ENCODE measurements around the gene MAPKAP1. TPM values are rescaled to one million over a fixed set of nuclear protein-coding genes. Genes with fewer than 3 reads are reported as not detected.

MAPKAP1 gene
- polyA plus RNA-seq, 1 donor from 2014 or later = 57.5 TPM

- TF ChIP-seq SMC3 (conservative IDR thresholded peaks at IDR 0.05; ENCODE audit: poor library complexity) = no peak
- no peak for TF ChIP-seq RAD21 (conservative IDR thresholded peaks at IDR 0.05)
- TF ChIP-seq, protein P1, sequence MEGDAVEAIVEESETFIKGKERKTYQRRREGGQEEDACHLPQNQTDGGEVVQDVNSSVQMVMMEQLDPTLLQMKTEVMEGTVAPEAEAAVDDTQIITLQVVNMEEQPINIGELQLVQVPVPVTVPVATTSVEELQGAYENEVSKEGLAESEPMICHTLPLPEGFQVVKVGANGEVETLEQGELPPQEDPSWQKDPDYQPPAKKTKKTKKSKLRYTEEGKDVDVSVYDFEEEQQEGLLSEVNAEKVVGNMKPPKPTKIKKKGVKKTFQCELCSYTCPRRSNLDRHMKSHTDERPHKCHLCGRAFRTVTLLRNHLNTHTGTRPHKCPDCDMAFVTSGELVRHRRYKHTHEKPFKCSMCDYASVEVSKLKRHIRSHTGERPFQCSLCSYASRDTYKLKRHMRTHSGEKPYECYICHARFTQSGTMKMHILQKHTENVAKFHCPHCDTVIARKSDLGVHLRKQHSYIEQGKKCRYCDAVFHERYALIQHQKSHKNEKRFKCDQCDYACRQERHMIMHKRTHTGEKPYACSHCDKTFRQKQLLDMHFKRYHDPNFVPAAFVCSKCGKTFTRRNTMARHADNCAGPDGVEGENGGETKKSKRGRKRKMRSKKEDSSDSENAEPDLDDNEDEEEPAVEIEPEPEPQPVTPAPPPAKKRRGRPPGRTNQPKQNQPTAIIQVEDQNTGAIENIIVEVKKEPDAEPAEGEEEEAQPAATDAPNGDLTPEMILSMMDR (IDR thresholded peaks at IDR 0.05; ENCODE audit: poor library complexity, severe bottlenecking) = no peak
- TF ChIP-seq POLR2AphosphoS5 (IDR thresholded peaks at IDR 0.05) = no peak
- no peak for TF ChIP-seq EP300 (conservative IDR thresholded peaks at IDR 0.05; ENCODE audit: poor library complexity, severe bottlenecking)
- no peak for TF ChIP-seq EZH2 (IDR thresholded peaks at IDR 0.05; ENCODE audit: borderline replicate concordance, insufficient read depth, low read length, poor library complexity, severe bottlenecking)
- H3K9ac ChIP-seq (ENCODE audit: low read length) = no peak overlapping the region
- H3K4me2 ChIP-seq (ENCODE audit: low read length) = no peak overlapping the region
- no peaks in the 10 kb centered on the region for H3K9me2 ChIP-seq (ENCODE audit: insufficient read depth, low read length)
- H3K27ac ChIP-seq (ENCODE audit: low read length) = no peak overlapping the region
- no peaks in the 10 kb centered on the region for H3K79me2 ChIP-seq (replicated peaks; ENCODE audit: insufficient read depth, low read length)
- no peaks in the 10 kb centered on the region for H3K9me3 ChIP-seq (ENCODE audit: low read length)
- no peaks in the 10 kb centered on the region for H4K20me1 ChIP-seq (ENCODE audit: insufficient read depth)
- no peak overlapping the region for H2AFZ ChIP-seq (ENCODE audit: low read depth, low read length)
- no peaks in the 10 kb centered on the region for H3K36me3 ChIP-seq (ENCODE audit: insufficient read depth, low read length)
- H3K27me3 ChIP-seq (ENCODE audit: insufficient read depth, low read depth, low read length) = no peaks in the 10 kb centered on the region
- no peaks in the 10 kb centered on the region for H3F3A ChIP-seq (ENCODE audit: insufficient read depth, low read length, poor library complexity, severe bottlenecking)
- no peak overlapping the region for H3K4me3 ChIP-seq (ENCODE audit: low read length)
These were observed 274.2 kb downstream of the MAPKAP1 start for GRCh38 chr9:125432715-125433385.

DNA sequence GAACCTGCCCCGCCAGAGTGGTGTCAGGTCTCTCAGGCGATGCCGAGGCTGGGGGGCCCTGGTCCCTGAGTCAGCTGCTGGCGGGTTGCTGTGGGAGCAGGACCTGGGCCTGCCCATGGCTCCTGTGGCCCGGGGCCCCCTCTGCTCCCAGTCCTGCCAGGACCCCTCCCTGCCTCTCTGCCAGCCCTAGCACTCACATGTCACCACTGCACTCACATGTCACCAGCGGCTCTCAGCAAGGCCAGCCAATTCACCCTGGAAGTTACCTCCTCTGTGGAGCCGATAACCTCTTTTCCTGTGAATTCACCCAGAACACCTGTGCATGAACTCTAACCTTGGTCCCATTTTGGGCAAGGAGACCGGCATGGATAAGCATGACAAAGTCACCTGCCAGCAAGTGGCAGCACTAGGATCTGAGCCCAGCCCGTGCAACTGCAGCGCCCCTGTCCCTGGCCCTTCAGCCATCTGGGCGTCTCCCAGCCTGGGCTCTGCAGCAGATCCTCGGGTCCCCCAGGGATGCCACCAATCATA lies 275.2 kb downstream of the MAPKAP1 start:
- H3K27ac ChIP-seq (ENCODE audit: low read length) = no peak overlapping the region
- H3K36me3 ChIP-seq (ENCODE audit: insufficient read depth, low read length) = no peaks in the 10 kb centered on the region
- no peak overlapping the region for H3K9ac ChIP-seq (ENCODE audit: low read length)
- no peak overlapping the region for H3K4me3 ChIP-seq (ENCODE audit: low read length)
- no peaks in the 10 kb centered on the region for H3K9me2 ChIP-seq (ENCODE audit: insufficient read depth, low read length)
- H3K9me3 ChIP-seq (ENCODE audit: low read length) = no peaks in the 10 kb centered on the region
- H2AFZ ChIP-seq (ENCODE audit: low read depth, low read length) = no peak overlapping the region
- H3F3A ChIP-seq (ENCODE audit: insufficient read depth, low read length, poor library complexity, severe bottlenecking) = no peaks in the 10 kb centered on the region
- no peak overlapping the region for H3K4me2 ChIP-seq (ENCODE audit: low read length)
- TF ChIP-seq MXI1 (conservative IDR thresholded peaks at IDR 0.05; ENCODE audit: poor library complexity, severe bottlenecking) = no peak
- TF ChIP-seq, protein P1 (IDR thresholded peaks at IDR 0.05; ENCODE audit: poor library complexity, severe bottlenecking) = no peak
- no peak for TF ChIP-seq POLR2AphosphoS5 (IDR thresholded peaks at IDR 0.05)
- TF ChIP-seq, protein P2, sequence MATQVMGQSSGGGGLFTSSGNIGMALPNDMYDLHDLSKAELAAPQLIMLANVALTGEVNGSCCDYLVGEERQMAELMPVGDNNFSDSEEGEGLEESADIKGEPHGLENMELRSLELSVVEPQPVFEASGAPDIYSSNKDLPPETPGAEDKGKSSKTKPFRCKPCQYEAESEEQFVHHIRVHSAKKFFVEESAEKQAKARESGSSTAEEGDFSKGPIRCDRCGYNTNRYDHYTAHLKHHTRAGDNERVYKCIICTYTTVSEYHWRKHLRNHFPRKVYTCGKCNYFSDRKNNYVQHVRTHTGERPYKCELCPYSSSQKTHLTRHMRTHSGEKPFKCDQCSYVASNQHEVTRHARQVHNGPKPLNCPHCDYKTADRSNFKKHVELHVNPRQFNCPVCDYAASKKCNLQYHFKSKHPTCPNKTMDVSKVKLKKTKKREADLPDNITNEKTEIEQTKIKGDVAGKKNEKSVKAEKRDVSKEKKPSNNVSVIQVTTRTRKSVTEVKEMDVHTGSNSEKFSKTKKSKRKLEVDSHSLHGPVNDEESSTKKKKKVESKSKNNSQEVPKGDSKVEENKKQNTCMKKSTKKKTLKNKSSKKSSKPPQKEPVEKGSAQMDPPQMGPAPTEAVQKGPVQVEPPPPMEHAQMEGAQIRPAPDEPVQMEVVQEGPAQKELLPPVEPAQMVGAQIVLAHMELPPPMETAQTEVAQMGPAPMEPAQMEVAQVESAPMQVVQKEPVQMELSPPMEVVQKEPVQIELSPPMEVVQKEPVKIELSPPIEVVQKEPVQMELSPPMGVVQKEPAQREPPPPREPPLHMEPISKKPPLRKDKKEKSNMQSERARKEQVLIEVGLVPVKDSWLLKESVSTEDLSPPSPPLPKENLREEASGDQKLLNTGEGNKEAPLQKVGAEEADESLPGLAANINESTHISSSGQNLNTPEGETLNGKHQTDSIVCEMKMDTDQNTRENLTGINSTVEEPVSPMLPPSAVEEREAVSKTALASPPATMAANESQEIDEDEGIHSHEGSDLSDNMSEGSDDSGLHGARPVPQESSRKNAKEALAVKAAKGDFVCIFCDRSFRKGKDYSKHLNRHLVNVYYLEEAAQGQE (IDR thresholded peaks at IDR 0.05; ENCODE audit: borderline replicate concordance) = no peak
- TF ChIP-seq RAD21 (conservative IDR thresholded peaks at IDR 0.05) = no peak
- TF ChIP-seq EZH2 (IDR thresholded peaks at IDR 0.05; ENCODE audit: borderline replicate concordance, insufficient read depth, low read length, poor library complexity, severe bottlenecking) = no peak
- TF ChIP-seq SMC3 (conservative IDR thresholded peaks at IDR 0.05; ENCODE audit: poor library complexity) = no peak
- no peak for TF ChIP-seq TAF1 (IDR thresholded peaks at IDR 0.05; ENCODE audit: low read depth)
- TF ChIP-seq EP300 (conservative IDR thresholded peaks at IDR 0.05; ENCODE audit: poor library complexity, severe bottlenecking) = no peak
- H4K20me1 ChIP-seq (ENCODE audit: insufficient read depth) = no peaks in the 10 kb centered on the region
- H3K79me2 ChIP-seq (replicated peaks; ENCODE audit: insufficient read depth, low read length) = no peaks in the 10 kb centered on the region
- H3K27me3 ChIP-seq (ENCODE audit: insufficient read depth, low read depth, low read length) = no peaks in the 10 kb centered on the region
